CD14-positive monocyte (primary cell): ENCODE measurements around the gene PATZ1. TPM values are rescaled to one million over a fixed set of nuclear protein-coding genes. Genes with fewer than 3 reads are reported as not detected.

ENCODE experiments used
- DNase-seq, 3 donors: peaks; one replicate each; pipeline ENCODE4 v3.0.0-alpha.2; 2011 to 2022
- H2AFZ ChIP-seq: 2 replicates; pipeline ENCODE4 v1.6.0; 2012; ENCODE audit warnings: mild to moderate bottlenecking, low read depth, low read length, inconsistent platforms; ENCODE audit not compliant: insufficient read depth, poor library complexity, severe bottlenecking
- H3K27ac ChIP-seq, 2 donors: 1 replicate in 1 of 2; 2 replicates in 1 of 2; pipeline ENCODE4 v1.5.1; 2012 to 2013; ENCODE audit warnings: low read length in 2 of 2, control low read depth in 1 of 2, inconsistent platforms in 1 of 2, low read depth in 1 of 2, mild to moderate bottlenecking in 1 of 2
- H3K27me3 ChIP-seq, 2 donors: one replicate each; pipeline versions ENCODE4 v1.6.0 to v1.6.1; 2011 to 2013; ENCODE audit warnings: low read length in 2 of 2; ENCODE audit not compliant: control insufficient read depth in 2 of 2, insufficient read depth in 2 of 2
- H3K36me3 ChIP-seq, 2 donors: replicated peaks in 1 of 2; 1 replicate in 1 of 2; 2 replicates in 1 of 2; pipeline versions ENCODE4 v1.5.1 to v1.6.1; 2012 to 2013; ENCODE audit warnings: low read length in 2 of 2, control low read depth in 1 of 2, inconsistent platforms in 1 of 2, mild to moderate bottlenecking in 1 of 2; ENCODE audit not compliant: insufficient read depth in 2 of 2, control insufficient read depth in 1 of 2
- H3K4me1 ChIP-seq, 2 donors: 1 replicate in 1 of 2; 2 replicates in 1 of 2; pipeline versions ENCODE4 v1.5.1 to v1.6.1; 2012 to 2013; ENCODE audit warnings: low read length in 2 of 2, control low read depth in 1 of 2, inconsistent platforms in 1 of 2, mild to moderate bottlenecking in 1 of 2, moderate library complexity in 1 of 2; ENCODE audit not compliant: insufficient read depth in 2 of 2, control insufficient read depth in 1 of 2
- H3K4me2 ChIP-seq: replicated peaks from 2 replicates; pipeline ENCODE3; 2012; ENCODE audit warnings: low read length, moderate library complexity, mild to moderate bottlenecking; ENCODE audit not compliant: poor library complexity, severe bottlenecking; ENCODE audit errors: extremely low read depth
- H3K4me3 ChIP-seq, 3 experiments: fragments of 200-600 bp in 1 of 3; sonication (generic) in 1 of 3; replicated peaks in 1 of 3; 1 replicate in 2 of 3; 2 replicates in 1 of 3; pipeline ENCODE4 v1.5.1; 2011 to 2013; ENCODE audit warnings: low read length in 3 of 3, mild to moderate bottlenecking in 3 of 3, control low read depth in 2 of 3, low read depth in 2 of 3, inconsistent platforms in 1 of 3, moderate library complexity in 1 of 3
- H3K79me2 ChIP-seq: 2 replicates; pipeline ENCODE4 v1.6.0; 2012; ENCODE audit warnings: mild to moderate bottlenecking, control low read depth, inconsistent platforms, low read length, moderate library complexity; ENCODE audit not compliant: insufficient read depth
- H3K9ac ChIP-seq: 2 replicates; pipeline ENCODE4 v1.6.0; 2017; ENCODE audit warnings: low read length, mild to moderate bottlenecking; ENCODE audit not compliant: insufficient read depth, poor library complexity, severe bottlenecking
- H3K9me3 ChIP-seq, 2 donors: replicated peaks in 1 of 2; 1 replicate in 1 of 2; 2 replicates in 1 of 2; pipeline versions ENCODE4 v1.5.1 to v1.6.1; 2012 to 2013; ENCODE audit warnings: low read length in 2 of 2, control low read depth in 1 of 2; ENCODE audit not compliant: control insufficient read depth in 1 of 2, insufficient read depth in 1 of 2
- H4K20me1 ChIP-seq: 2 replicates; pipeline ENCODE4 v1.6.0; 2012; ENCODE audit warnings: mild to moderate bottlenecking, low read length, control low read depth, moderate library complexity; ENCODE audit not compliant: insufficient read depth
- H3K27ac Mint-ChIP-seq, 7 donors: one replicate each; pipeline ENCODE4 v1.8.0; 2020; ENCODE audit warnings: mild to moderate bottlenecking in 7 of 7, mixed read lengths in 7 of 7, moderate library complexity in 6 of 7, inconsistent platforms in 2 of 7
- H3K27me3 Mint-ChIP-seq, 3 donors: one replicate each; pipeline ENCODE4 v1.8.0; 2021 to 2022; ENCODE audit warnings: low read depth in 3 of 3, mild to moderate bottlenecking in 3 of 3, mixed read lengths in 3 of 3, moderate library complexity in 3 of 3, inconsistent platforms in 1 of 3
- H3K36me3 Mint-ChIP-seq, 2 donors: one replicate each; pipeline ENCODE4 v1.8.0; 2020; ENCODE audit warnings: mixed read lengths in 2 of 2, inconsistent platforms in 1 of 2, mild to moderate bottlenecking in 1 of 2
- H3K4me1 Mint-ChIP-seq: one replicate; pipeline ENCODE4 v1.8.0; 2020; ENCODE audit warnings: mild to moderate bottlenecking, mixed read lengths
- H3K4me3 Mint-ChIP-seq, 2 donors: one replicate each; pipeline ENCODE4 v1.8.0; 2020; ENCODE audit warnings: mild to moderate bottlenecking in 2 of 2, mixed read lengths in 2 of 2, moderate library complexity in 1 of 2
- H3K9me3 Mint-ChIP-seq, 7 donors: one replicate each; pipeline ENCODE4 v1.8.0; 2020 to 2022; ENCODE audit warnings: mixed read lengths in 7 of 7, mild to moderate bottlenecking in 6 of 7, moderate library complexity in 6 of 7, inconsistent platforms in 2 of 7
- CTCF ChIP-seq: fragments of 200-600 bp; IDR thresholded peaks from one replicate; pipeline ENCODE4 v1.8.0; 2022; ENCODE audit warnings: antibody characterized with exemption, mild to moderate bottlenecking
- WGBS: methylation state at CpG from one replicate; pipeline ENCODE4 v1.1.5; 2013; ENCODE audit warnings: missing lambda C conversion rate; ENCODE audit not compliant: insufficient coverage; 5-methylcytosine and 5-hydroxymethylcytosine counted together
- intact Hi-C, 2 donors: fragments of 100-400 bp; cut with micrococcal nuclease; formaldehyde crosslinking; loops; one replicate each; pipeline versions ENCODE4 v1.15.0 to v1.15.1; 2023
- polyA plus RNA-seq, 3 donors: library from polyadenylated mRNA; depleted of rRNA in 1 of 3; unstranded in 2 of 3; stranded (reverse) in 1 of 3; fragments of 300-500 nt in 2 of 3; fragments of >200 nt in 1 of 3; fragmentation: Illumina TruSeq in 2 of 3; gene quantifications; 1 replicate in 2 of 3; 2 replicates in 1 of 3; pipeline ENCODE4 v1.2.3, GENCODE V29; 2012 to 2021

The PATZ1 gene
- polyA plus RNA-seq, 3 donors, result 1.8 to 10.7 (median 2.0) TPM

- H2AFZ ChIP-seq, result peak within 1 kb of the TSS; percentile 75
- 0% methylated on average over 10 of the region's 19 CpGs for WGBS
- peaks cover 13 to 16% of the 10 kb centered on the region in 2 donors for H3K36me3 Mint-ChIP-seq
These were observed 53.7 kb downstream of the PATZ1 start, which contains the start of gene PIK3IP1 for GRCh38 chr22:31292236-31292989. Gene PIK3IP1 (minus strand): TSS chr22:31292488. CDS start chr22:31292344, 144 bp downstream.

More at GRCh38 chr22:31292236-31292989, 53.7 kb downstream of the PATZ1 start, which contains the start of gene PIK3IP1:
- H3K4me1 Mint-ChIP-seq, result peaks cover 74% of the 10 kb centered on the region
- peaks cover 0 to 5% (median 3%) of the 10 kb centered on the region in 3 donors for H3K27me3 Mint-ChIP-seq
- peaks cover 0 to 1% (median 0%) of the 10 kb centered on the region in 7 donors for H3K9me3 Mint-ChIP-seq
- Histone ChIP-seq H4K20me1 (peaks cover 12% of the 10 kb centered on the region), H3K79me2 (peaks cover 9% of the 10 kb centered on the region), H3K9me3 (no peaks in the 10 kb centered on the region), H3K4me2 (peak within 1 kb of the TSS; percentile 91), H3K27ac (peak within 1 kb of the TSS; percentile 96 to 99), H3K9ac (peak within 1 kb of the TSS; percentile 84), H3K4me3 (peak within 1 kb of the TSS; percentile 68 to 96 (median 94)), H3K4me1 (peaks cover 77 to 92% of the 10 kb centered on the region in 2 donors), H3K36me3 (peaks cover 7 to 11% of the 10 kb centered on the region in 2 donors), H3K27me3 (no peaks in the 10 kb centered on the region)
- TF ChIP-seq CTCF, result peak; percentile 66
- H3K4me3 Mint-ChIP-seq, result peak within 1 kb of the TSS; percentile 92 to 98
- peak; percentile 50 to 73 (median 65) for DNase-seq
- intact Hi-C loops, result loop anchor here in 1 of 2 donors (5.0 kb wide), 3 partner anchors 60 to 325 kb away; partner anchors contain the start of genes MORC2, RNF185 and TUG1
- peak within 1 kb of the TSS; percentile 91 to 99 (median 93) for H3K27ac Mint-ChIP-seq
